ENCODE data around the gene CDH13.

Gene CDH13

GRCh38 chr16:83227336-83227735 is 600.6 kb downstream of the CDH13 start:
- Histone ChIP-seq H3K9me3 (ENCODE audit: control insufficient read depth, low read length) (no peaks in the 10 kb centered on the region), H3K4me3 (ENCODE audit: low read length) (no peak overlapping the region), H3K4me1 (ENCODE audit: control insufficient read depth, insufficient read depth, low read length) (no peaks in the 10 kb centered on the region), H3K27me3 (replicated peaks; ENCODE audit: control insufficient read depth, insufficient read depth, low read length) (no peaks in the 10 kb centered on the region), H3K36me3 (ENCODE audit: control insufficient read depth, insufficient read depth, low read length, severe bottlenecking) (no peaks in the 10 kb centered on the region), H3K9ac (ENCODE audit: low read length) (no peak overlapping the region)
- DNase-seq (ENCODE audit: low read depth) = no peak

- H3K36me3 ChIP-seq (ENCODE audit: control insufficient read depth, insufficient read depth, low read length, severe bottlenecking) = no peaks in the 10 kb centered on the region
- DNase-seq (ENCODE audit: low read depth) = no peak
- no peak overlapping the region for H3K9ac ChIP-seq (ENCODE audit: low read length)
- no peaks in the 10 kb centered on the region for H3K27me3 ChIP-seq (replicated peaks; ENCODE audit: control insufficient read depth, insufficient read depth, low read length)
- no peak overlapping the region for H3K4me3 ChIP-seq (ENCODE audit: low read length)
- H3K9me3 ChIP-seq (ENCODE audit: control insufficient read depth, low read length) = no peaks in the 10 kb centered on the region
- peaks cover 3% of the 10 kb centered on the region for H3K4me1 ChIP-seq (ENCODE audit: control insufficient read depth, insufficient read depth, low read length)
Observed at GRCh38 chr16:83231729-83232128, 605.0 kb downstream of the CDH13 start.

- DNase-seq (ENCODE audit: low read depth) = no peak
- H3K27me3 ChIP-seq (replicated peaks; ENCODE audit: control insufficient read depth, insufficient read depth, low read length) = no peaks in the 10 kb centered on the region
- no peak overlapping the region for H3K9ac ChIP-seq (ENCODE audit: low read length)
- no peak overlapping the region for H3K4me3 ChIP-seq (ENCODE audit: low read length)
- H3K4me1 ChIP-seq (ENCODE audit: control insufficient read depth, insufficient read depth, low read length) = peaks cover 3% of the 10 kb centered on the region
- no peaks in the 10 kb centered on the region for H3K36me3 ChIP-seq (ENCODE audit: control insufficient read depth, insufficient read depth, low read length, severe bottlenecking)
- H3K9me3 ChIP-seq (ENCODE audit: control insufficient read depth, low read length) = no peaks in the 10 kb centered on the region
Observed at GRCh38 chr16:83233153-83233552, 606.4 kb downstream of the CDH13 start.

- no peak overlapping the region for H3K9ac ChIP-seq (ENCODE audit: low read length)
- no peak overlapping the region for H3K4me3 ChIP-seq (ENCODE audit: low read length)
- H3K27me3 ChIP-seq (replicated peaks; ENCODE audit: control insufficient read depth, insufficient read depth, low read length) = no peaks in the 10 kb centered on the region
- no peak for DNase-seq (ENCODE audit: low read depth)
- no peaks in the 10 kb centered on the region for H3K4me1 ChIP-seq (ENCODE audit: control insufficient read depth, insufficient read depth, low read length)
- H3K9me3 ChIP-seq (ENCODE audit: control insufficient read depth, low read length) = no peaks in the 10 kb centered on the region
- no peaks in the 10 kb centered on the region for H3K36me3 ChIP-seq (ENCODE audit: control insufficient read depth, insufficient read depth, low read length, severe bottlenecking)
Observed at GRCh38 chr16:83238949-83239691, 612.4 kb downstream of the CDH13 start.

- Histone ChIP-seq H3K9me3 (ENCODE audit: control insufficient read depth, low read length) (no peaks in the 10 kb centered on the region), H3K27me3 (replicated peaks; ENCODE audit: control insufficient read depth, insufficient read depth, low read length) (no peaks in the 10 kb centered on the region), H3K4me3 (ENCODE audit: low read length) (no peak overlapping the region), H3K4me1 (ENCODE audit: control insufficient read depth, insufficient read depth, low read length) (peaks cover 15% of the 10 kb centered on the region), H3K36me3 (ENCODE audit: control insufficient read depth, insufficient read depth, low read length, severe bottlenecking) (no peaks in the 10 kb centered on the region), H3K9ac (ENCODE audit: low read length) (no peak overlapping the region)
- no peak for DNase-seq (ENCODE audit: low read depth)
Observed at GRCh38 chr16:83244057-83244456, 617.3 kb downstream of the CDH13 start.

- Histone ChIP-seq H3K4me3 (ENCODE audit: low read length) (no peak overlapping the region), H3K9me3 (ENCODE audit: control insufficient read depth, low read length) (no peaks in the 10 kb centered on the region), H3K27me3 (replicated peaks; ENCODE audit: control insufficient read depth, insufficient read depth, low read length) (no peaks in the 10 kb centered on the region), H3K4me1 (ENCODE audit: control insufficient read depth, insufficient read depth, low read length) (peaks cover 25% of the 10 kb centered on the region), H3K36me3 (ENCODE audit: control insufficient read depth, insufficient read depth, low read length, severe bottlenecking) (no peaks in the 10 kb centered on the region), H3K9ac (ENCODE audit: low read length) (no peak overlapping the region)
- peak; percentile 26 for DNase-seq (ENCODE audit: low read depth)
Observed at GRCh38 chr16:83245061-83245460, 618.3 kb downstream of the CDH13 start.

- H3K4me1 ChIP-seq (ENCODE audit: control insufficient read depth, insufficient read depth, low read length) = peaks cover 25% of the 10 kb centered on the region
- H3K9me3 ChIP-seq (ENCODE audit: control insufficient read depth, low read length) = no peaks in the 10 kb centered on the region
- DNase-seq (ENCODE audit: low read depth) = no peak
- H3K4me3 ChIP-seq (ENCODE audit: low read length) = no peak overlapping the region
- H3K9ac ChIP-seq (ENCODE audit: low read length) = no peak overlapping the region
- no peaks in the 10 kb centered on the region for H3K27me3 ChIP-seq (replicated peaks; ENCODE audit: control insufficient read depth, insufficient read depth, low read length)
- no peaks in the 10 kb centered on the region for H3K36me3 ChIP-seq (ENCODE audit: control insufficient read depth, insufficient read depth, low read length, severe bottlenecking)
Observed at GRCh38 chr16:83247767-83248372, 621.1 kb downstream of the CDH13 start.

- no peak for DNase-seq (ENCODE audit: low read depth)
- no peaks in the 10 kb centered on the region for H3K36me3 ChIP-seq (ENCODE audit: control insufficient read depth, insufficient read depth, low read length, severe bottlenecking)
- H3K27me3 ChIP-seq (replicated peaks; ENCODE audit: control insufficient read depth, insufficient read depth, low read length) = no peaks in the 10 kb centered on the region
- peak overlapping the region; percentile 23 for H3K9ac ChIP-seq (ENCODE audit: low read length)
- peak overlapping the region; percentile 22 for H3K4me3 ChIP-seq (ENCODE audit: low read length)
- H3K4me1 ChIP-seq (ENCODE audit: control insufficient read depth, insufficient read depth, low read length) = peaks cover 25% of the 10 kb centered on the region
- no peaks in the 10 kb centered on the region for H3K9me3 ChIP-seq (ENCODE audit: control insufficient read depth, low read length)
Observed at GRCh38 chr16:83248735-83249463, 622.1 kb downstream of the CDH13 start.

GRCh38 chr16:83253521-83253920 is 626.8 kb downstream of the CDH13 start:
- no peak for DNase-seq (ENCODE audit: low read depth)
- no peak overlapping the region for H3K9ac ChIP-seq (ENCODE audit: low read length)
- no peaks in the 10 kb centered on the region for H3K36me3 ChIP-seq (ENCODE audit: control insufficient read depth, insufficient read depth, low read length, severe bottlenecking)
- no peaks in the 10 kb centered on the region for H3K27me3 ChIP-seq (replicated peaks; ENCODE audit: control insufficient read depth, insufficient read depth, low read length)
- H3K4me1 ChIP-seq (ENCODE audit: control insufficient read depth, insufficient read depth, low read length) = peaks cover 15% of the 10 kb centered on the region
- no peaks in the 10 kb centered on the region for H3K9me3 ChIP-seq (ENCODE audit: control insufficient read depth, low read length)
- H3K4me3 ChIP-seq (ENCODE audit: low read length) = no peak overlapping the region

GRCh38 chr16:83258366-83258928 is 631.7 kb downstream of the CDH13 start:
- no peaks in the 10 kb centered on the region for H3K27me3 ChIP-seq (replicated peaks; ENCODE audit: control insufficient read depth, insufficient read depth, low read length)
- DNase-seq (ENCODE audit: low read depth) = no peak
- no peaks in the 10 kb centered on the region for H3K4me1 ChIP-seq (ENCODE audit: control insufficient read depth, insufficient read depth, low read length)
- no peaks in the 10 kb centered on the region for H3K9me3 ChIP-seq (ENCODE audit: control insufficient read depth, low read length)
- no peak overlapping the region for H3K9ac ChIP-seq (ENCODE audit: low read length)
- H3K4me3 ChIP-seq (ENCODE audit: low read length) = no peak overlapping the region
- H3K36me3 ChIP-seq (ENCODE audit: control insufficient read depth, insufficient read depth, low read length, severe bottlenecking) = no peaks in the 10 kb centered on the region

- Histone ChIP-seq H3K4me3 (ENCODE audit: low read length) (no peak overlapping the region), H3K27me3 (replicated peaks; ENCODE audit: control insufficient read depth, insufficient read depth, low read length) (no peaks in the 10 kb centered on the region), H3K9ac (ENCODE audit: low read length) (no peak overlapping the region), H3K4me1 (ENCODE audit: control insufficient read depth, insufficient read depth, low read length) (peaks cover 6% of the 10 kb centered on the region), H3K36me3 (ENCODE audit: control insufficient read depth, insufficient read depth, low read length, severe bottlenecking) (no peaks in the 10 kb centered on the region), H3K9me3 (ENCODE audit: control insufficient read depth, low read length) (no peaks in the 10 kb centered on the region)
- peak; percentile 5 for DNase-seq (ENCODE audit: low read depth)
Observed at GRCh38 chr16:83266848-83267553, 640.2 kb downstream of the CDH13 start.

Measured in adipocyte (in vitro differentiated cells).